K562 (cell line): ENCODE measurements around the gene FGF5. TPM values are rescaled to one million over a fixed set of nuclear protein-coding genes. Genes with fewer than 3 reads are reported as not detected.
A peak's percentile ranks its signal among the peaks of the same experiment; 100 is the strongest.

Experiments
- ATAC-seq: fragments of 200-7000 bp; cut with Tn5 transposase; 3 replicates; pipeline ENCODE4 v1.9.1; 2020; ENCODE audit warnings: moderate library complexity
- BruUV-seq: library from RNA; stranded (reverse); fragments of 400-500 nt; replicated peaks from 2 replicates; lab custom pipeline; 2021; lab: Mats Ljungman, UMichigan
- CTCF ChIA-PET: fragments of 300-600 bp; formaldehyde crosslinking; extraction: SDS; loops from one replicate; lab custom pipeline; 2021; ENCODE audit warnings: low intra/inter-chr PET ratio; lab: Yijun Ruan, JAX
- POLR2A ChIA-PET: fragments of 300-600, 350-650 bp; sonication (Branson Sonifier 250); formaldehyde crosslinking; extraction: SDS; loops from one replicate; lab custom pipeline; 2021; ENCODE audit warnings: antibody characterized with exemption, inconsistent platforms; lab: Yijun Ruan, JAX
- DNase-seq, 4 experiments: peaks; one replicate each; pipeline versions ENCODE4 v3.0.0 to v3.0.0-alpha.2; 2011 to 2018; ENCODE audit warnings: low spot score in 3 of 4, mixed read lengths in 3 of 4; ENCODE audit errors: extremely low read depth in 1 of 4
- FAIRE-seq: peaks from 2 replicates; lab custom pipeline; 2011; peaks lifted over from hg19 to GRCh38; lab: Jason Lieb, UNC
- H2AFZ ChIP-seq: 2 replicates; pipeline ENCODE4 v1.6.0; 2011; ENCODE audit warnings: low read depth, low read length, control low read depth, inconsistent platforms
- H3K27ac ChIP-seq: fragments of 200-600 bp; 3 replicates; pipeline ENCODE4 v1.8.0; 2011; ENCODE audit warnings: low read depth, mild to moderate bottlenecking, control low read depth, inconsistent platforms, low read length, moderate library complexity, mixed read lengths; ENCODE audit errors: extremely low read depth
- H3K27me3 ChIP-seq, 2 experiments: fragments of 300-600 bp in 1 of 2; 2 replicates in 1 of 2; 3 replicates in 1 of 2; pipeline versions ENCODE4 v1.6.0 to v1.8.0; 2011; ENCODE audit warnings: inconsistent platforms in 2 of 2, low read length in 2 of 2, mild to moderate bottlenecking in 1 of 2, mixed read lengths in 1 of 2, moderate library complexity in 1 of 2; ENCODE audit not compliant: control insufficient read depth in 2 of 2, insufficient read depth in 2 of 2
- H3K36me3 ChIP-seq: fragments of 300-600 bp; 3 replicates; pipeline ENCODE4 v1.8.0; 2011; ENCODE audit warnings: mild to moderate bottlenecking, low read length, inconsistent platforms; ENCODE audit not compliant: control insufficient read depth, insufficient read depth
- H3K4me1 ChIP-seq, 2 experiments: fragments of 200-600 bp in 1 of 2; replicated peaks in 1 of 2; 2 replicates in 1 of 2; 3 replicates in 1 of 2; pipeline versions ENCODE4 v1.5.1 to v1.8.0; 2011; ENCODE audit warnings: inconsistent platforms in 2 of 2, low read length in 2 of 2, mild to moderate bottlenecking in 1 of 2, mixed read lengths in 1 of 2, moderate library complexity in 1 of 2; ENCODE audit not compliant: control insufficient read depth in 2 of 2, insufficient read depth in 2 of 2
- H3K4me2 ChIP-seq: 2 replicates; pipeline ENCODE4 v1.6.1; 2011; ENCODE audit warnings: low read length, control low read depth, inconsistent platforms, mixed read lengths; ENCODE audit not compliant: insufficient read depth
- H3K4me3 ChIP-seq: fragments of 200-600 bp; sonication (generic), shearing (Covaris generic); 2 replicates; pipeline ENCODE4 v1.5.1; 2016; ENCODE audit warnings: control low read depth, inconsistent platforms
- H3K79me2 ChIP-seq: fragments of 200-600 bp; 3 replicates; pipeline ENCODE4 v1.8.0; 2011; ENCODE audit warnings: low read length, inconsistent platforms; ENCODE audit not compliant: control insufficient read depth, insufficient read depth
- H3K9ac ChIP-seq, 2 experiments: 2 replicates each; pipeline versions ENCODE4 v1.6.0 to v1.6.1; 2011; ENCODE audit warnings: low read depth in 2 of 2, low read length in 2 of 2, control low read depth in 1 of 2, inconsistent platforms in 1 of 2, mild to moderate bottlenecking in 1 of 2, mixed read lengths in 1 of 2; ENCODE audit not compliant: insufficient read depth in 1 of 2
- H3K9me1 ChIP-seq: one replicate; pipeline ENCODE4 v1.6.0; 2011; ENCODE audit warnings: inconsistent platforms, mild to moderate bottlenecking, low read length, moderate library complexity; ENCODE audit not compliant: control insufficient read depth, insufficient read depth
- H3K9me3 ChIP-seq: replicated peaks from 2 replicates; pipeline ENCODE4 v1.5.1; 2011; ENCODE audit warnings: low read depth, low read length, inconsistent platforms; ENCODE audit not compliant: control insufficient read depth, insufficient read depth
- H4K20me1 ChIP-seq: replicated peaks from 2 replicates; pipeline ENCODE4 v1.6.1; 2011; ENCODE audit warnings: low read length, inconsistent platforms, mixed read lengths; ENCODE audit not compliant: control insufficient read depth, insufficient read depth
- CLOCK ChIP-seq: fragments of 250-450 bp; sonication (Bioruptor Pico); IDR thresholded peaks from 2 replicates; pipeline ENCODE4 v1.4.0; 2020; ENCODE audit warnings: mild to moderate bottlenecking, moderate library complexity, borderline replicate concordance
- FOSL1 ChIP-seq: fragments of 200-800 bp; sonication (Bioruptor generic); conservative IDR thresholded peaks from 2 replicates; pipeline ENCODE4 v1.6.1; 2016; ENCODE audit warnings: missing genetic modification characterization, missing compliant biosample characterization
- HLTF ChIP-seq: fragments of 450-650 bp; IDR thresholded peaks from 2 replicates; pipeline ENCODE4 v1.6.1; 2016
- MTA3 ChIP-seq: fragments of 450-650 bp; formaldehyde crosslinking; IDR thresholded peaks from 2 replicates; pipeline ENCODE4 v1.6.1; 2017; ENCODE audit warnings: mild to moderate bottlenecking, borderline replicate concordance
- POLR2AphosphoS5 ChIP-seq: IDR thresholded peaks from 2 replicates; pipeline ENCODE4 v1.6.1; 2011; ENCODE audit warnings: mild to moderate bottlenecking, low read depth, low read length, moderate library complexity; ENCODE audit not compliant: control insufficient read depth, insufficient read depth
- RCOR1 ChIP-seq, 2 experiments: IDR thresholded peaks; 2 replicates each; pipeline ENCODE4 v1.6.1; 2012; ENCODE audit warnings: low read depth in 2 of 2, low read length in 2 of 2, borderline replicate concordance in 1 of 2, improper control_type of control experiment in 1 of 2
- WGBS: fragments of 100-300 bp; shearing (Covaris generic); methylation state at CpG from one replicate; pipeline ENCODE4 v1.1.6; 2016; ENCODE audit warnings: low coverage, mixed read lengths; ENCODE audit not compliant: insufficient coverage; ENCODE audit errors: missing lambda C conversion rate; 5-methylcytosine and 5-hydroxymethylcytosine counted together
- in situ Hi-C: fragments of 300-500 bp; cut with MboI; formaldehyde crosslinking; loops from 4 replicates; pipeline ENCODE4 v1.15.0; 2018; ENCODE audit warnings: inconsistent platforms, mixed read lengths
- intact Hi-C: fragments of 100-400 bp; cut with micrococcal nuclease; formaldehyde crosslinking; loops from 2 replicates; pipeline ENCODE4 v1.14.2; 2022
- polyA plus RNA-seq, 8 experiments: library from polyadenylated mRNA; depleted of rRNA in 4 of 8; stranded (reverse) in 5 of 8; unstranded in 3 of 8; fragments of >200 nt; fragmentation: Nextera tagmentation in 2 of 8; fragmentation: Illumina TruSeq in 1 of 8; extraction: Ambion mirVana in 2 of 8; extraction: Trizol in 1 of 8; gene quantifications; 2 replicates each; pipeline versions ENCODE4 v1.2.1 to v1.2.3, GENCODE V29; 2011 to 2014; ENCODE audit warnings: inconsistent platforms in 1 of 8, missing spikeins in 1 of 8
- total RNA-seq, 7 experiments: library from RNA; depleted of rRNA in 6 of 7; stranded (reverse); fragments of >200 nt in 6 of 7; fragmentation: Illumina TruSeq in 2 of 7; extraction: Trizol in 2 of 7; gene quantifications; 2 replicates each; pipeline versions ENCODE4 v1.2.1 to v1.2.3, GENCODE V29; 2011 to 2021; ENCODE audit warnings: low replicate concordance in 1 of 7
- TF ChIP-seq, protein P1 (sequence below), 3 experiments: fragments of 200-800 bp in 1 of 3; sonication (Bioruptor generic) in 1 of 3; sonication (generic) in 1 of 3; formaldehyde crosslinking in 1 of 3; IDR thresholded peaks; 2 replicates each; pipeline versions ENCODE4 v1.6.1 to v1.8.0; 2016 to 2022; ENCODE audit warnings: mild to moderate bottlenecking in 2 of 3, missing compliant biosample characterization in 2 of 3, missing genetic modification characterization in 2 of 3, missing genetic modification reagents in 1 of 3

The FGF5 gene
- total and polyA plus RNA-seq, 9 of the 15 experiments (the other 6 are each of a cell fraction or from before 2014, with no cell fraction given), result 0.38 to 2.7 (median 1.1) TPM

GRCh38 chr4:80309294-80310004 lies 43.0 kb downstream of the FGF5 start:
- Histone ChIP-seq H3K4me2 (no peak overlapping the region), H3K4me3 (no peak overlapping the region), H3K27ac (no peak overlapping the region), H3K79me2 (no peaks in the 10 kb centered on the region), H3K9me1 (no peaks in the 10 kb centered on the region), H3K9ac (no peak overlapping the region), H2AFZ (no peak overlapping the region), H3K27me3 (no peaks in the 10 kb centered on the region), H3K4me1 (no peaks in the 10 kb centered on the region), H4K20me1 (no peaks in the 10 kb centered on the region), H3K36me3 (no peaks in the 10 kb centered on the region), H3K9me3 (no peaks in the 10 kb centered on the region)
- ChIA-PET POLR2A (no interaction called here), CTCF (no interaction called here)
- intact Hi-C loops, result no loop called here
- TF ChIP-seq FOSL1 (tag) (0 out of 2 replicates have a peak, but pooled peaks have one; percentile 27), POLR2AphosphoS5 (no peak), HLTF (no peak), RCOR1 (IDR thresholded peaks at IDR 0.05; ENCODE audit: borderline replicate concordance in 1 of 2, low read depth in 2 of 2, low read length in 2 of 2) (no peak), CLOCK (no peak), MTA3 (no peak)
- TF ChIP-seq, protein P1, sequence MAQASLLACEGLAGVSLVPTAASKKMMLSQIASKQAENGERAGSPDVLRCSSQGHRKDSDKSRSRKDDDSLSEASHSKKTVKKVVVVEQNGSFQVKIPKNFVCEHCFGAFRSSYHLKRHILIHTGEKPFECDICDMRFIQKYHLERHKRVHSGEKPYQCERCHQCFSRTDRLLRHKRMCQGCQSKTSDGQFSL (CRISPR knock-in tag; IDR thresholded peaks at IDR 0.05), result no peak
- TF ChIP-seq, protein P1 (tag; IDR thresholded peaks at IDR 0.05), result no peak
- in situ Hi-C loops, result no loop called here
- no TSS peak for BruUV-seq
- 40% methylated on average over 4 of the region's 5 CpGs for whole genome bisulfite sequencing
- FAIRE-seq (no peak), DNase-seq (no peak), ATAC-seq (no peak)
